ENCODE measurements around the gene POLR2M.
A peak's percentile ranks its signal among the peaks of the same experiment; 100 is the strongest.

Gene POLR2M

GRCh38 chr15:57734860-57735259 lies 28.3 kb downstream of the POLR2M start:
- Histone ChIP-seq H3K27me3 (ENCODE audit: control insufficient read depth in 2 of 2, insufficient read depth in 2 of 2, low read length in 2 of 2) (no peaks in the 10 kb centered on the region), H3K36me3 (ENCODE audit: control insufficient read depth in 2 of 2, insufficient read depth in 2 of 2, low read length in 2 of 2) (no peaks in the 10 kb centered on the region), H3K4me3 (ENCODE audit: low read length in 2 of 2) (no peak overlapping the region), H3K27ac (ENCODE audit: low read depth in 2 of 2, low read length in 2 of 2) (no peak overlapping the region), H3K9me3 (ENCODE audit: control insufficient read depth in 2 of 2, low read length in 2 of 2) (no peaks in the 10 kb centered on the region), H3K9ac (ENCODE audit: low read depth in 1 of 2, low read length in 2 of 2) (no peak overlapping the region), H3K4me1 (ENCODE audit: control insufficient read depth in 2 of 2, insufficient read depth in 2 of 2, low read length in 2 of 2) (no peaks in the 10 kb centered on the region)

DNA sequence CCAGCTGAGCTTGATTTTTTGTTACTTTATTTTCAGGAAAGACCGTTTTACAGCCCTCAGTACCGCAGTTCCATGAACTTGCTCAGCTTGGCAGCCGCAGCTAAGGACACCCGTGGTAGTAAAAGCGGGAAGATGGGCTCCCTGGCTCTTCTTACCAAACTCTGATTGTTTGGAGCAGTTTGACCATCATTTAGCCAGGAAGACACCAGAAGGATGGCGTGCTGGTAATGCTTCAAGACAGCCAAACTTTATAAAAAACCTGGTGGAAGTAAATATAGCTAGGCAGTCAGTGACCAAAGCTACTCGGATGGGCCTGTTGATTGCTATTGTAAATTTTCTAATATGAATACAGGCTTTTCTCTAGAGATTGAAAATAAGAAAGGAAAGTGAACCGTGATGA lies 28.9 kb downstream of the POLR2M start:
- Histone ChIP-seq H3K9me3 (ENCODE audit: control insufficient read depth in 2 of 2, low read length in 2 of 2) (no peaks in the 10 kb centered on the region), H3K27me3 (ENCODE audit: control insufficient read depth in 2 of 2, insufficient read depth in 2 of 2, low read length in 2 of 2) (no peaks in the 10 kb centered on the region), H3K4me1 (ENCODE audit: control insufficient read depth in 2 of 2, insufficient read depth in 2 of 2, low read length in 2 of 2) (no peaks in the 10 kb centered on the region), H3K27ac (ENCODE audit: low read depth in 2 of 2, low read length in 2 of 2) (no peak overlapping the region), H3K36me3 (ENCODE audit: control insufficient read depth in 2 of 2, insufficient read depth in 2 of 2, low read length in 2 of 2) (no peaks in the 10 kb centered on the region), H3K4me3 (ENCODE audit: low read length in 2 of 2) (no peak overlapping the region), H3K9ac (ENCODE audit: low read depth in 1 of 2, low read length in 2 of 2) (no peak overlapping the region)

DNA sequence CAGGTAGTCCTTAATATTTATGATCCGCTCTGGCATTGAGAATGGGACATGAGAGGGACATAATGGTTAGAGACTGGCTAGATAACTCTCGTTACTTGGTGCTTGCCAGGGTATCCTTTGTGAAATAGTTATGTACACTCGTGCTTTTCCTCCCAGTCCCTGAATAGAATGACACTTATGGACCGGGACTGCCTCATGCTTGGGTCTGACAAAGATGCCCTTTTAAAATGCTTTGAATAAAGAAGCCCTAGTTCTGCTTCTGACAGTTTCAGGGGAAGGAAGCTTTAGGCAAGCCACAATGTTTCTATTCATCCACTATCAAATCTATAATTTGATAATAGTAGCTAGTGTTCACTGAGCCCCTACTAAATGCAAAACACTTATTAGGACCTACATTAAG lies 29.4 kb downstream of the POLR2M start:
- Histone ChIP-seq H3K4me1 (ENCODE audit: control insufficient read depth in 2 of 2, insufficient read depth in 2 of 2, low read length in 2 of 2) (no peaks in the 10 kb centered on the region), H3K27me3 (ENCODE audit: control insufficient read depth in 2 of 2, insufficient read depth in 2 of 2, low read length in 2 of 2) (no peaks in the 10 kb centered on the region), H3K9ac (ENCODE audit: low read depth in 1 of 2, low read length in 2 of 2) (no peak overlapping the region), H3K27ac (ENCODE audit: low read depth in 2 of 2, low read length in 2 of 2) (no peak overlapping the region), H3K9me3 (ENCODE audit: control insufficient read depth in 2 of 2, low read length in 2 of 2) (no peaks in the 10 kb centered on the region), H3K36me3 (ENCODE audit: control insufficient read depth in 2 of 2, insufficient read depth in 2 of 2, low read length in 2 of 2) (no peaks in the 10 kb centered on the region), H3K4me3 (ENCODE audit: low read length in 2 of 2) (no peak overlapping the region)

DNA sequence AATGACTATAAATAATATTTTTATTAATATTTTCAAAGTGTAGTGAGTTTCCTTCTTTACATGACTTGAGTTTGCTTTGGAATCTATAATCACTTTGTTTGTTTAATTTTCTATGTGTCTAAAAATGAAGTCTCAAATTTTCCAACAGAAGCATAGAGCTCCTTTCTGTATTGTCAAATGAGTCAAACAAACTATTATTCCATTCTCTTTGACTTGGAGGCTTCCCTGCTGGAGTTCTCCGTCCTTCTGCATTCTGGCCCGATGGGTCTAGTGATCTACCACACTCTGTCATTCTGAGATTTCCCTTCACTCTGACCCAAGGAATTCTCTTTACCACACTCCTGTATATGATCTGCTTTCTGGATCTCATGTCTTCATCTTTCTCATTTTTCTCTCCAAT lies 30.1 kb downstream of the POLR2M start:
- H3K9ac ChIP-seq (ENCODE audit: low read depth in 1 of 2, low read length in 2 of 2) = no peak overlapping the region
- H3K27ac ChIP-seq (ENCODE audit: low read depth in 2 of 2, low read length in 2 of 2) = no peak overlapping the region
- no peak overlapping the region for H3K4me3 ChIP-seq (ENCODE audit: low read length in 2 of 2)
- no peaks in the 10 kb centered on the region for H3K36me3 ChIP-seq (ENCODE audit: control insufficient read depth in 2 of 2, insufficient read depth in 2 of 2, low read length in 2 of 2)
- H3K27me3 ChIP-seq (ENCODE audit: control insufficient read depth in 2 of 2, insufficient read depth in 2 of 2, low read length in 2 of 2) = no peaks in the 10 kb centered on the region
- no peaks in the 10 kb centered on the region for H3K9me3 ChIP-seq (ENCODE audit: control insufficient read depth in 2 of 2, low read length in 2 of 2)
- H3K4me1 ChIP-seq (ENCODE audit: control insufficient read depth in 2 of 2, insufficient read depth in 2 of 2, low read length in 2 of 2) = no peaks in the 10 kb centered on the region

DNA sequence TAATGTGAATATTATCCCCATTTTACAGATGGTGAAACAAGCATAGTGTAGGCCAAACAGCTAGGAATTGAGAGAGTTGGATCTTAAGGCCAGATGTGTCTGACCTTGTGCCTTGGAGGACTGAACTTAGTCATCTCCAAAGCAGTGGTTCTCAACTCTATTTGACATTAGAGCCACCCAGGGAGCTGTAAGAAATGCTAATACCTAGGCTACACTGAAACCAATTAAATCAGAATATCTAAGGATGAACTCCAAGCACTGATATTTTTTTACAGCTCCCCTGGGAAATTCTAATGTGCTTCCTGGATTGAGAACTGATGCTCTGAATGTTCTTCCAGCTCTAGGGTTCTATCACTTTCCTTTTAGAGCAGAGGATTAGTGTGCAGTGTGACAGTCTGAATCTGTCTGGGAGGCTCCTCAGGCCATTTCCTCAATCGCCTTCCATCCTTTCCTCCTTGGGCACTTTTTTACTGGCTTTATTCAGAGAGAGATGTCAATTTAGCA lies 32.3 kb downstream of the POLR2M start:
- no peaks in the 10 kb centered on the region for H3K4me1 ChIP-seq (ENCODE audit: control insufficient read depth in 2 of 2, insufficient read depth in 2 of 2, low read length in 2 of 2)
- no peak overlapping the region for H3K27ac ChIP-seq (ENCODE audit: low read depth in 2 of 2, low read length in 2 of 2)
- H3K4me3 ChIP-seq (ENCODE audit: low read length in 2 of 2) = no peak overlapping the region
- no peak overlapping the region for H3K9ac ChIP-seq (ENCODE audit: low read depth in 1 of 2, low read length in 2 of 2)
- no peaks in the 10 kb centered on the region for H3K36me3 ChIP-seq (ENCODE audit: control insufficient read depth in 2 of 2, insufficient read depth in 2 of 2, low read length in 2 of 2)
- H3K27me3 ChIP-seq (ENCODE audit: control insufficient read depth in 2 of 2, insufficient read depth in 2 of 2, low read length in 2 of 2) = no peaks in the 10 kb centered on the region
- H3K9me3 ChIP-seq (ENCODE audit: control insufficient read depth in 2 of 2, low read length in 2 of 2) = no peaks in the 10 kb centered on the region

DNA sequence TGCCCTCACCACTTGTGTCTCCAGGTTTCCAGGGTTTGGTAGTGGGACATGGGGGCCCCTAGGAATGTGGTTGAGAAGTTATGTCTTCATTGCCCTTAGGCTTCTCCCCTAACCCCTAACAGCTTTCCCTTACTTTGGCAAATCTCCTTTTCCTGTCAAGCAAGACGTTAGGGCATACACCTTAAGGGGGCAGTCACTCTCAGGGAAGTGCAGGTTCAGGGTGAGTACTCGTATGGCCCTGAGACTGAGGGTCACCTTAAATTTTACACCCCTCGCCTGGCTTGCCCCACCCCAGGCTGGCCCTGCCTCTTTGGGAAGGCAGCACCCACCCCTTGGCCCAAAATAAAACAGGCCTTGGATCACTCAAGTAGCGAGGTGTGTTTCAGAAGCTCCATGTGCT lies 33.5 kb downstream of the POLR2M start:
- H3K9ac ChIP-seq (ENCODE audit: low read depth in 1 of 2, low read length in 2 of 2) = no peak overlapping the region
- H3K27me3 ChIP-seq (ENCODE audit: control insufficient read depth in 2 of 2, insufficient read depth in 2 of 2, low read length in 2 of 2) = no peaks in the 10 kb centered on the region
- no peaks in the 10 kb centered on the region for H3K4me1 ChIP-seq (ENCODE audit: control insufficient read depth in 2 of 2, insufficient read depth in 2 of 2, low read length in 2 of 2)
- no peaks in the 10 kb centered on the region for H3K36me3 ChIP-seq (ENCODE audit: control insufficient read depth in 2 of 2, insufficient read depth in 2 of 2, low read length in 2 of 2)
- H3K9me3 ChIP-seq (ENCODE audit: control insufficient read depth in 2 of 2, low read length in 2 of 2) = no peaks in the 10 kb centered on the region
- H3K27ac ChIP-seq (ENCODE audit: low read depth in 2 of 2, low read length in 2 of 2) = no peak overlapping the region
- no peak overlapping the region for H3K4me3 ChIP-seq (ENCODE audit: low read length in 2 of 2)

DNA sequence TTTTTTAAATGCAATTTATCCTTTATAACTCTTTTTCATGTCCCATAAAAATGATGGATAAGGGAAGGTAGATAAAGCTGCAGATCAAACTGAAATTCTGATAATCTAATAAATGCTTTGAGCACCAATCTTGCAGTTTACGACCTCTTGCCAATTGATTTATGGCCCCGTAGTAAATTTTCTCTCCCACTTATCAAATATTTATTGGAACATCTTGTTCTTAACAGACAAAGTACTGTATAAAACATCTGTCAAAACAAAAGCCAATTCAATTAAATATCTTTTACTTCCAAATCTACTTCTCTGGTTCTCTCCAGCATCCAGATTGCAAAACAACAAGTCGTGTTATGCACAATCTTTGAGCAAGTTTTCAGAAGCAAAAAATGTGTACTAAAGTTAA lies 34.6 kb downstream of the POLR2M start:
- Histone ChIP-seq H3K27ac (ENCODE audit: low read depth in 2 of 2, low read length in 2 of 2) (no peak overlapping the region), H3K9ac (ENCODE audit: low read depth in 1 of 2, low read length in 2 of 2) (no peak overlapping the region), H3K4me1 (ENCODE audit: control insufficient read depth in 2 of 2, insufficient read depth in 2 of 2, low read length in 2 of 2) (no peaks in the 10 kb centered on the region), H3K36me3 (ENCODE audit: control insufficient read depth in 2 of 2, insufficient read depth in 2 of 2, low read length in 2 of 2) (no peaks in the 10 kb centered on the region), H3K9me3 (ENCODE audit: control insufficient read depth in 2 of 2, low read length in 2 of 2) (no peaks in the 10 kb centered on the region), H3K27me3 (ENCODE audit: control insufficient read depth in 2 of 2, insufficient read depth in 2 of 2, low read length in 2 of 2) (no peaks in the 10 kb centered on the region), H3K4me3 (ENCODE audit: low read length in 2 of 2) (no peak overlapping the region)

DNA sequence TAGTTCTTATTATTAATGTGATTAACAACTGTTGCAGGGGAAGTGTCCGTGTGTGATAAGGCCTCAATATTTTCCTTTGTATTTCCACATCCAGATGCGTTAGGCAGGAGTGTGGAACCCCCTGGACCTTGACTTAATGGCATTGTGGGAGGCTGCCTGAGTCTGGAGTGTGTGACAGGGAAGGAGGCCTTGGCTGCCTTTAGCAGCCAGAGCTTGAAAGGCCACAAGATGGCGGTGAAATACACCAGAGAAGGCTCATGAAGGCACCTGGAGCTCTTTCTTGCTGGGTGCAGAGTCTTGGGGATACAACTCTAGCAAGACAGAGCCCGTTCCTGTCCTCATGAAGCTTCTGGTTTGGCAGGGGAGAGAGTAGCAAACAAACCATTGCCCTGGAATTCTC lies 36.9 kb downstream of the POLR2M start:
- H3K4me1 ChIP-seq (ENCODE audit: control insufficient read depth in 2 of 2, insufficient read depth in 2 of 2, low read length in 2 of 2) = no peaks in the 10 kb centered on the region
- no peaks in the 10 kb centered on the region for H3K27me3 ChIP-seq (ENCODE audit: control insufficient read depth in 2 of 2, insufficient read depth in 2 of 2, low read length in 2 of 2)
- H3K27ac ChIP-seq (ENCODE audit: low read depth in 2 of 2, low read length in 2 of 2) = no peak overlapping the region
- no peaks in the 10 kb centered on the region for H3K9me3 ChIP-seq (ENCODE audit: control insufficient read depth in 2 of 2, low read length in 2 of 2)
- no peaks in the 10 kb centered on the region for H3K36me3 ChIP-seq (ENCODE audit: control insufficient read depth in 2 of 2, insufficient read depth in 2 of 2, low read length in 2 of 2)
- no peak overlapping the region for H3K4me3 ChIP-seq (ENCODE audit: low read length in 2 of 2)
- no peak overlapping the region for H3K9ac ChIP-seq (ENCODE audit: low read depth in 1 of 2, low read length in 2 of 2)

- Histone ChIP-seq H3K9ac (ENCODE audit: low read depth in 1 of 2, low read length in 2 of 2) (no peak overlapping the region), H3K4me1 (ENCODE audit: control insufficient read depth in 2 of 2, insufficient read depth in 2 of 2, low read length in 2 of 2) (no peaks in the 10 kb centered on the region), H3K27ac (ENCODE audit: low read depth in 2 of 2, low read length in 2 of 2) (no peak overlapping the region), H3K36me3 (ENCODE audit: control insufficient read depth in 2 of 2, insufficient read depth in 2 of 2, low read length in 2 of 2) (no peaks in the 10 kb centered on the region), H3K27me3 (ENCODE audit: control insufficient read depth in 2 of 2, insufficient read depth in 2 of 2, low read length in 2 of 2) (no peaks in the 10 kb centered on the region), H3K4me3 (ENCODE audit: low read length in 2 of 2) (peak overlapping the region; percentile 5 to 18), H3K9me3 (ENCODE audit: control insufficient read depth in 2 of 2, low read length in 2 of 2) (no peaks in the 10 kb centered on the region)
Observed at GRCh38 chr15:57746786-57747185, 40.3 kb downstream of the POLR2M start.

- H3K4me1 ChIP-seq (ENCODE audit: control insufficient read depth in 2 of 2, insufficient read depth in 2 of 2, low read length in 2 of 2) = no peaks in the 10 kb centered on the region
- H3K27ac ChIP-seq (ENCODE audit: low read depth in 2 of 2, low read length in 2 of 2) = no peak overlapping the region
- peak overlapping the region; percentile 5 to 18 for H3K4me3 ChIP-seq (ENCODE audit: low read length in 2 of 2)
- H3K9me3 ChIP-seq (ENCODE audit: control insufficient read depth in 2 of 2, low read length in 2 of 2) = no peaks in the 10 kb centered on the region
- H3K27me3 ChIP-seq (ENCODE audit: control insufficient read depth in 2 of 2, insufficient read depth in 2 of 2, low read length in 2 of 2) = no peaks in the 10 kb centered on the region
- H3K36me3 ChIP-seq (ENCODE audit: control insufficient read depth in 2 of 2, insufficient read depth in 2 of 2, low read length in 2 of 2) = no peaks in the 10 kb centered on the region
- no peak overlapping the region for H3K9ac ChIP-seq (ENCODE audit: low read depth in 1 of 2, low read length in 2 of 2)
Observed at GRCh38 chr15:57747206-57747896, 40.8 kb downstream of the POLR2M start.
